ENCODE measurements around the gene WNK4.
A peak's percentile ranks its signal among the peaks of the same experiment; 100 is the strongest.
"Not testable (repeated sequence)": the region's sequence is repeated elsewhere in the genome, so short reads cannot be mapped to it uniquely, and the experiment has no call there.

Gene WNK4

GRCh38 chr17:42779936-42780850 is at the start of gene WNK4:
TSS of gene WNK4 (plus strand) at chr17:42780610. CDS start at chr17:42780699, 89 bp downstream.
- DNase-seq: no peak

- no peak for DNase-seq
These were observed 39.7 kb upstream of the WNK4 start for GRCh38 chr17:42740699-42741098.

- not testable (repeated sequence) for DNase-seq
These were observed 37.5 kb upstream of the WNK4 start for GRCh38 chr17:42742916-42743315.

GRCh38 chr17:42743595-42744282 is 36.7 kb upstream of the WNK4 start:
- no peak for DNase-seq

- peak; percentile 63 for DNase-seq
These were observed 36.1 kb upstream of the WNK4 start for GRCh38 chr17:42744283-42744805.

GRCh38 chr17:42744806-42745617 is 35.4 kb upstream of the WNK4 start, which contains the start of gene EZH1:
TSS of gene EZH1 (minus strand) at chr17:42745040. CDS start at chr17:42728941, 16,099 bp downstream.
- DNase-seq: peak; percentile 89

- no peak for DNase-seq
These were observed 32.1 kb upstream of the WNK4 start for GRCh38 chr17:42748202-42748907.

GRCh38 chr17:42748908-42749798 is 31.3 kb upstream of the WNK4 start:
- DNase-seq: no peak

GRCh38 chr17:42750739-42751344 is 29.6 kb upstream of the WNK4 start:
- no peak for DNase-seq

- no peak for DNase-seq
These were observed 28.8 kb upstream of the WNK4 start for GRCh38 chr17:42751628-42752027.

- no peak for DNase-seq
These were observed 25.6 kb upstream of the WNK4 start for GRCh38 chr17:42754782-42755181.

- DNase-seq: no peak
These were observed 20.3 kb upstream of the WNK4 start for GRCh38 chr17:42759982-42760651.

GRCh38 chr17:42760652-42761581 is 19.5 kb upstream of the WNK4 start, which contains the start of gene RAMP2:
TSS of gene RAMP2 (plus strand) at chr17:42761227. CDS start at chr17:42761262, 35 bp downstream.
- no peak for DNase-seq

- DNase-seq: no peak
These were observed 18.8 kb upstream of the WNK4 start for GRCh38 chr17:42761638-42762037.

- DNase-seq: no peak
These were observed 14.3 kb upstream of the WNK4 start for GRCh38 chr17:42766124-42766523.

GRCh38 chr17:42767512-42767911 is 12.9 kb upstream of the WNK4 start:
- no peak for DNase-seq

- not testable (repeated sequence) for DNase-seq
These were observed 12.4 kb upstream of the WNK4 start for GRCh38 chr17:42768006-42768405.

GRCh38 chr17:42769964-42770363 is 10.4 kb upstream of the WNK4 start:
- DNase-seq: not testable (repeated sequence)

- no peak for DNase-seq
These were observed 7.5 kb upstream of the WNK4 start for GRCh38 chr17:42772945-42773289.

Measured in NCI-H2029 (cell line).